Measurements from ENCODE around the gene CC2D1A.

DNA sequence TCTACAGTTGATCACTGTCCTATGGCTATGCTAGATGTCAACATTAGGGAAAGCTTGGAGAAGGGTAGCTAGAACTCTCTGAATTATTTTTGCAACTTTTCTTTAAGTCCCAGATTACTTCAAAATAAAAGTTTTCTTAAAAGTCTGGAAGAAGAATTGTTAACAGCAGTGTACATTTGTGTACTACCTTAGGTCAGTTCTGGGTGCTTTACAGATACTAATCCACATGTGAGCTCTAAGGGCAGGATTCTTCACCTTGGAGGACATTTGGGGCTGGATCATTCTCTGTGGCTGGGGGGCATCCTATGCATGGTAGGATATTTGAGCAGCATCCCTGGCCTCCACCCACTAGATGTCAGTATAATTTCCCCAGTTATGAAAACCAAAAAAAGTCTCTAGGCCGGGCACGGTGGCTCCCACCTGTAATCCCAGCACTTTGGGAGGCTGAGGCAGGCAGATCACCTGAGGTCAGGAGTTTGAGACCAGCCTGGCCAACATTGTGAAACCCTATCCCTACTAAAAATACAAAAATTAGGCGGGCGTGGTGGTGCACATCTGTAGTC is 2.9 kb upstream of the CC2D1A start:
- TF ChIP-seq, protein P1, sequence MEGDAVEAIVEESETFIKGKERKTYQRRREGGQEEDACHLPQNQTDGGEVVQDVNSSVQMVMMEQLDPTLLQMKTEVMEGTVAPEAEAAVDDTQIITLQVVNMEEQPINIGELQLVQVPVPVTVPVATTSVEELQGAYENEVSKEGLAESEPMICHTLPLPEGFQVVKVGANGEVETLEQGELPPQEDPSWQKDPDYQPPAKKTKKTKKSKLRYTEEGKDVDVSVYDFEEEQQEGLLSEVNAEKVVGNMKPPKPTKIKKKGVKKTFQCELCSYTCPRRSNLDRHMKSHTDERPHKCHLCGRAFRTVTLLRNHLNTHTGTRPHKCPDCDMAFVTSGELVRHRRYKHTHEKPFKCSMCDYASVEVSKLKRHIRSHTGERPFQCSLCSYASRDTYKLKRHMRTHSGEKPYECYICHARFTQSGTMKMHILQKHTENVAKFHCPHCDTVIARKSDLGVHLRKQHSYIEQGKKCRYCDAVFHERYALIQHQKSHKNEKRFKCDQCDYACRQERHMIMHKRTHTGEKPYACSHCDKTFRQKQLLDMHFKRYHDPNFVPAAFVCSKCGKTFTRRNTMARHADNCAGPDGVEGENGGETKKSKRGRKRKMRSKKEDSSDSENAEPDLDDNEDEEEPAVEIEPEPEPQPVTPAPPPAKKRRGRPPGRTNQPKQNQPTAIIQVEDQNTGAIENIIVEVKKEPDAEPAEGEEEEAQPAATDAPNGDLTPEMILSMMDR (IDR thresholded peaks at IDR 0.05): no peak
- TF ChIP-seq POLR2AphosphoS5 (IDR thresholded peaks at IDR 0.05) (no peak), POLR2A (IDR thresholded peaks at IDR 0.05) (no peak)

Data from stomach (tissue), 4 donors.